Aortic smooth muscle cell (primary cell): ENCODE measurements around the gene MYL6B. TPM values are rescaled to one million over a fixed set of nuclear protein-coding genes. Genes with fewer than 3 reads are reported as not detected.

Experiments
- total RNA-seq: library from RNA; depleted of rRNA; stranded (reverse); fragments of >200 nt; gene quantifications from 2 replicates; pipeline ENCODE4 v1.2.3, GENCODE V29; 2014

Gene MYL6B
- total RNA-seq, result 93.8 and 98.2 TPM in 2 replicates

DNA sequence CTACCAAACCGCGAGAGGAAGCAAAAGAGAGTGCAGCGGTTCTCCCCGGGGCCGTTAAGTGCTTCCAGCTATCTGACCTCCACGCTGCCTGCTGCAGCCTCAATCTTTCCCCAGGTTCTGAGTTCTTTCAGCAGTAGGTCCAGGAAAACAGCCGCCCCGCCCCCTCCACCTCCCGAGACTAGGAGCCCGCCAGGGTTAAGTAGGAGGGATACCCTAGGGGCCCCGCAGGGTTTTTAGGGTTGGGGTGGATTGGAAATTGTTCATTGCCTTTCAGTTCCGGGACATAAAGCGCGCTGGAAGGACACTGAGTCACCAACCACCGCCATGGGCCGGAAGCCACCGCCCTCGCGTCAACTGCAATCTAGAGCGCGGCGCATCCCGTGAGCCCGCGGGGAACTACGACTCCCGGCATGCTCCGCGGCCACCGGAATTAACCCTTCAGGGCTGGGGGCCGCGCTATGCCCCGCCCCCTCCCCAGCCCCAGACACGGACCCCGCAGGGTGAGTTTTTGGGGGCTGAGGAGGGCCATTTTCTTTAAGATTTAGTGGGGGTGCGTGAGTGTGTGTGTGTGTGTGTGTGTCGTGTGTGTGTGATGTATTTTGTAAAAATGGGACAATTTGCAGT is at the start of gene MYL6B:
TSS of gene MYL6B (plus strand) at position 456 of the 624 bp plus-strand sequence. CDS start 1,332 bp downstream, outside the sequence.

GRCh38 chr12:56104109-56104814 is 48.1 kb upstream of the MYL6B start, which contains the start of gene PA2G4:
TSS of gene PA2G4 (plus strand) at chr12:56104559. CDS start at chr12:56104738, 179 bp downstream.

GRCh38 chr12:56116267-56117081 is 35.9 kb upstream of the MYL6B start, which contains the start of gene RPL41:
TSS of gene RPL41 (plus strand) at chr12:56116633.

GRCh38 chr12:56117778-56118687 is 34.4 kb upstream of the MYL6B start, which contains the start of gene ZC3H10:
TSS of gene ZC3H10 (plus strand) at chr12:56118266. CDS start at chr12:56120563, 2,297 bp downstream.

GRCh38 chr12:56127888-56128669 is 24.3 kb upstream of the MYL6B start, which contains the start of gene ESYT1:
TSS of gene ESYT1 (plus strand) at chr12:56128267. CDS start at chr12:56128320, 53 bp downstream.

DNA sequence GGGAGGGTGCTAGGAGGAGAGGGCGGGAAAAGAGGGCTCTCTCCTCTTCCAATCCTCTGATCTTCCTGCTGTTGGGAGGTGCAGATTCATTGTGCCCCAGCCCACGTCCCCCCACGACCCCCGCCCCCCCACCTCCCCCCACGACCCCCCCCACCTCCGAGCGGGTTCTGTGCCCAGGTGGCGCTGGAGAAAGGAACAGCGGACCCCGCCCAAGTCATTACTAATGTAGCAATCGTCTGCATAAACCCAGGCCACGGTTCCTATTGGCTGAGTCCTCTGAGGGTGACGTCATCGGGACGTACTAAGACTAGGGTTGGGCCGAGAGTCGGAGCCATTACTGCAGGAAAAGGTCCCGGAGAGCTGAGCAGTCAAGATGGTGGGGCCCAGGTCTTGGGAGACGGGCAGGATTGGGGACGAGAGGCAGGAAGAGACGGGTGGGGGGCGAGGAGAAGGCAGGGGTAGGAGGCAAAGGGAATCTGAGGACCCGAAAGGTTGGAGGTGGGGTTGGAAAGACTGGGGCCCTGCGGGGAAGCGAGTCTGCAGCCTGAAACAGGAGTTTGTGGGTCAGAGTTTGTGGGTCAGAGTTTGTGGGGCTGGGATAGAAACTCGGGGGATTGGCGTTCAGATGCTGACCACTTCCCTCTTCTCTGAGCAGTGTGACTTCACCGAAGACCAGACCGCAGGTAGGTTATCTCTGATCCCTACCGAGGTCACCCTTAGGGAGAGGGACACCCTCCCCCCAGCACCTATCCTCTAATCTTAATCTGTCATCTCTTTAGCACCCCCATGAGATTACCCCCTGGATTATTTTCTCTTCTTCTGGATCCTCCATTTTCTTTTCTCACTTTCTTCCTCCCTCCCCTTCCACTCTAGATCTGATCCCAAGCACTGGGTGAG is 5.9 kb downstream of the MYL6B start, which contains the start of gene MYL6:
TSS of gene MYL6 (plus strand) at position 331 of the 897 bp plus-strand sequence. CDS start at position 374, 43 bp downstream.

GRCh38 chr12:56189099-56189917 is 36.9 kb downstream of the MYL6B start, which contains the start of gene SMARCC2:
TSS of gene SMARCC2 (minus strand) at chr12:56189483. CDS start at chr12:56189461, 22 bp downstream.

Other genes starting within 250 kb of the MYL6B start
- gene PYM1, start 224.7 kb upstream of the MYL6B start, total RNA-seq, result 37.4 and 38.1 TPM in 2 replicates
- gene DGKA, start 221.4 kb upstream of the MYL6B start, total RNA-seq, result 47.6 and 81.6 TPM in 2 replicates
- 0.26 and 1.2 TPM in 2 replicates for gene PMEL, start 186.5 kb upstream of the MYL6B start, total RNA-seq
- gene CDK2, start 185.8 kb upstream of the MYL6B start, total RNA-seq, result 14.1 and 27.6 TPM in 2 replicates
- gene RAB5B, start 178.5 kb upstream of the MYL6B start, total RNA-seq, result 40.0 and 62.2 TPM in 2 replicates
- gene SUOX, start 155.3 kb upstream of the MYL6B start, total RNA-seq, result 9.2 and 12.0 TPM in 2 replicates
- gene IKZF4, start 131.5 kb upstream of the MYL6B start, total RNA-seq, result 1.1 and 2.5 TPM in 2 replicates
- 63.3 and 80.3 TPM in 2 replicates for gene RPS26, start 110.7 kb upstream of the MYL6B start, total RNA-seq
- 0.19 and 3.6 TPM in 2 replicates for gene ERBB3, start 72.4 kb upstream of the MYL6B start, total RNA-seq
- 129 and 141 TPM in 2 replicates for gene PA2G4, start 48.0 kb upstream of the MYL6B start, total RNA-seq
- 3,729 and 3,955 TPM in 2 replicates for gene RPL41, start 36.0 kb upstream of the MYL6B start, total RNA-seq
- 6.8 and 7.9 TPM in 2 replicates for gene ZC3H10, start 34.3 kb upstream of the MYL6B start, total RNA-seq
- gene ESYT1, start 24.3 kb upstream of the MYL6B start, total RNA-seq, result 209 and 236 TPM in 2 replicates
- 3,015 and 3,100 TPM in 2 replicates for gene MYL6, start 5.8 kb downstream of the MYL6B start, total RNA-seq
- 47.4 and 50.4 TPM in 2 replicates for gene SMARCC2, start 36.9 kb downstream of the MYL6B start, total RNA-seq
- gene RNF41, start 69.3 kb downstream of the MYL6B start, total RNA-seq, result 109 and 127 TPM in 2 replicates
- 31.9 and 33.2 TPM in 2 replicates for gene NABP2, start 71.8 kb downstream of the MYL6B start, total RNA-seq
- 0.25 TPM in 1 of 2 replicates, not detected in the other for gene SLC39A5, start 77.5 kb downstream of the MYL6B start, total RNA-seq
- 16.8 and 18.5 TPM in 2 replicates for gene ANKRD52, start 105.8 kb downstream of the MYL6B start, total RNA-seq
- 8.6 TPM in 2 replicates for gene COQ10A, start 114.4 kb downstream of the MYL6B start, total RNA-seq
- 82.7 and 94.0 TPM in 2 replicates for gene CS, start 147.7 kb downstream of the MYL6B start, total RNA-seq
- gene CNPY2, start 163.4 kb downstream of the MYL6B start, total RNA-seq, result 78.8 and 85.5 TPM in 2 replicates
- gene PAN2, start 181.4 kb downstream of the MYL6B start, total RNA-seq, result 16.9 and 21.1 TPM in 2 replicates
- gene IL23A, start 186.3 kb downstream of the MYL6B start, total RNA-seq, result 0.12 TPM in 1 of 2 replicates, not detected in the other
- gene STAT2, start 207.5 kb downstream of the MYL6B start, total RNA-seq, result 172 and 185 TPM in 2 replicates
- not detected in 2 replicates for gene APOF, start 210.3 kb downstream of the MYL6B start, total RNA-seq